Vagina (tissue), 2 donors: ENCODE data around the gene STARD10.

Experiments
- POLR2A ChIP-seq, 2 donors: fragments of 450-650 bp; IDR thresholded peaks; one replicate each; pipeline ENCODE4 v1.6.1; 2017; ENCODE audit warnings: antibody characterized with exemption in 2 of 2, mild to moderate bottlenecking in 2 of 2, moderate library complexity in 2 of 2
- POLR2AphosphoS5 ChIP-seq, 2 donors: sonication (generic); formaldehyde crosslinking; IDR thresholded peaks; one replicate each; pipeline ENCODE4 v1.9.0; 2017; ENCODE audit warnings: antibody characterized with exemption in 2 of 2, mild to moderate bottlenecking in 2 of 2, low read depth in 1 of 2; ENCODE audit not compliant: insufficient read depth in 1 of 2
- TF ChIP-seq, protein P1 (sequence below), 3 experiments: fragments of 450-650 bp in 2 of 3; fragments of 200-600 bp in 1 of 3; sonication (generic) in 1 of 3; IDR thresholded peaks; one replicate each; pipeline ENCODE4 v1.5.1; 2017 to 2019; ENCODE audit warnings: antibody characterized with exemption in 3 of 3, mild to moderate bottlenecking in 2 of 3, moderate library complexity in 2 of 3

DNA sequence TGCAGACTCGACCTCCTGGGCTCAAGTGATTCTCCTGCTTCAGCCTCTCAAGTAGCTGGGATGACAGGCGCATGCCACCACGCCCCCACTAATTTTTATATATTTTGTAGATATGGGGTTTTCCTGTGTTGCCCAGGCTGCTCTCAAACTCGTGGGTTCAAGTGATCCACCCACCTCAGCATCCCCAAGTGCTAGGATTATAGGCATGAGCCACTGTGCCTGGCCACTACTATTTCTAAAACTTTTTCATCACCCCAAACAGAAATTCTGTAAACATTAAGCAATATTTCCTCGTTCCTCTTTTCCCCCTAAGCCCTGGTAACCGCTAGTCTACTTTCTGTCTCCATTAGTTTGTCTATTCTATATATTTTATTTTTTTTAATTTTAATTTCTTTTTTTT is 11.4 kb upstream of the STARD10 start:
- TF ChIP-seq, protein P1, sequence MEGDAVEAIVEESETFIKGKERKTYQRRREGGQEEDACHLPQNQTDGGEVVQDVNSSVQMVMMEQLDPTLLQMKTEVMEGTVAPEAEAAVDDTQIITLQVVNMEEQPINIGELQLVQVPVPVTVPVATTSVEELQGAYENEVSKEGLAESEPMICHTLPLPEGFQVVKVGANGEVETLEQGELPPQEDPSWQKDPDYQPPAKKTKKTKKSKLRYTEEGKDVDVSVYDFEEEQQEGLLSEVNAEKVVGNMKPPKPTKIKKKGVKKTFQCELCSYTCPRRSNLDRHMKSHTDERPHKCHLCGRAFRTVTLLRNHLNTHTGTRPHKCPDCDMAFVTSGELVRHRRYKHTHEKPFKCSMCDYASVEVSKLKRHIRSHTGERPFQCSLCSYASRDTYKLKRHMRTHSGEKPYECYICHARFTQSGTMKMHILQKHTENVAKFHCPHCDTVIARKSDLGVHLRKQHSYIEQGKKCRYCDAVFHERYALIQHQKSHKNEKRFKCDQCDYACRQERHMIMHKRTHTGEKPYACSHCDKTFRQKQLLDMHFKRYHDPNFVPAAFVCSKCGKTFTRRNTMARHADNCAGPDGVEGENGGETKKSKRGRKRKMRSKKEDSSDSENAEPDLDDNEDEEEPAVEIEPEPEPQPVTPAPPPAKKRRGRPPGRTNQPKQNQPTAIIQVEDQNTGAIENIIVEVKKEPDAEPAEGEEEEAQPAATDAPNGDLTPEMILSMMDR (IDR thresholded peaks at IDR 0.05), result no peak
- TF ChIP-seq POLR2A (IDR thresholded peaks at IDR 0.05), result no peak
- TF ChIP-seq POLR2AphosphoS5 (IDR thresholded peaks at IDR 0.05; ENCODE audit: insufficient read depth in 1 of 2, low read depth in 1 of 2), result no peak
